Panc1 (cell line): ENCODE results near the gene ZNF350. TPM values are rescaled to one million over a fixed set of nuclear protein-coding genes. Genes with fewer than 3 reads are reported as not detected.

Experiments used
- ATAC-seq: fragments of 200-7000 bp; cut with Tn5 transposase; 2 replicates; pipeline ENCODE4 v1.9.1; 2020; ENCODE audit warnings: mild to moderate bottlenecking, moderate library complexity
- BruUV-seq: library from RNA; stranded (reverse); fragments of 400-500 nt; replicated peaks from 2 replicates; lab custom pipeline; 2021; lab: Mats Ljungman, UMichigan
- CTCF ChIA-PET: fragments of 300-600 bp; sonication (Branson Sonifier 250); formaldehyde crosslinking; loops from one replicate; lab custom pipeline; 2022; ENCODE audit warnings: antibody characterized with exemption; lab: Charles Lee
- POLR2A ChIA-PET: fragments of 300-600 bp; sonication (Branson Sonifier 250); formaldehyde crosslinking; loops from one replicate; lab custom pipeline; 2022; ENCODE audit warnings: antibody characterized with exemption; lab: Charles Lee
- DNase-seq: peaks from one replicate; pipeline ENCODE4 v3.0.0-alpha.2; 2010; ENCODE audit warnings: low read depth, low spot score
- H3K27ac ChIP-seq: 2 replicates; pipeline ENCODE4 v1.5.1; 2011; ENCODE audit warnings: mild to moderate bottlenecking, low read length, inconsistent platforms
- H3K27me3 ChIP-seq: fragments of 200-500 bp; sonication (Bioruptor generic); 2 replicates; pipeline ENCODE4 v1.6.0; 2014; ENCODE audit warnings: low read length, inconsistent platforms; ENCODE audit not compliant: control insufficient read depth, insufficient read depth
- H3K36me3 ChIP-seq: fragments of 200-500 bp; sonication (Bioruptor generic); 2 replicates; pipeline ENCODE4 v1.5.1; 2014; ENCODE audit warnings: inconsistent platforms, mild to moderate bottlenecking, low read length, moderate library complexity; ENCODE audit not compliant: control insufficient read depth, insufficient read depth
- H3K4me1 ChIP-seq: 2 replicates; pipeline ENCODE4 v1.5.1; 2011; ENCODE audit warnings: inconsistent platforms, mild to moderate bottlenecking, low read length, moderate library complexity; ENCODE audit not compliant: control insufficient read depth, insufficient read depth
- H3K4me3 ChIP-seq, 2 experiments: 2 replicates each; pipeline ENCODE4 v1.5.1; 2011 to 2012; ENCODE audit warnings: low read depth in 2 of 2, low read length in 2 of 2, mild to moderate bottlenecking in 2 of 2, inconsistent platforms in 1 of 2, moderate library complexity in 1 of 2
- H3K9me3 ChIP-seq: fragments of 200-500 bp; sonication (Bioruptor generic); 2 replicates; pipeline ENCODE4 v1.5.1; 2014; ENCODE audit warnings: low read depth, mild to moderate bottlenecking, inconsistent platforms, low read length, moderate library complexity; ENCODE audit not compliant: control insufficient read depth, insufficient read depth
- POLR2AphosphoS5 ChIP-seq: IDR thresholded peaks from 2 replicates; pipeline ENCODE4 v1.6.1; 2012; ENCODE audit warnings: mild to moderate bottlenecking, low read depth, low read length, moderate library complexity
- SIN3A ChIP-seq: IDR thresholded peaks from 2 replicates; pipeline ENCODE4 v1.6.1; 2012; ENCODE audit warnings: low read depth, mild to moderate bottlenecking, low read length, moderate library complexity, borderline replicate concordance; ENCODE audit not compliant: insufficient read depth
- TCF7L2 ChIP-seq: IDR thresholded peaks from 2 replicates; pipeline ENCODE4 v1.6.1; 2011; ENCODE audit warnings: mild to moderate bottlenecking, low read depth, low read length, inconsistent platforms
- in situ Hi-C: cut with HindIII; loops from 2 replicates; pipeline ENCODE4 v1.10.0; 2016; ENCODE audit warnings: low sequenced_read_pairs, low pct_unique_long_range_greater_than_20kb
- intact Hi-C: fragments of 100-400 bp; cut with micrococcal nuclease; formaldehyde crosslinking; loops from one replicate; pipeline ENCODE4 v1.10.0; 2022; ENCODE audit not compliant: unreplicated experiment
- total RNA-seq: library from RNA; stranded (reverse); gene quantifications from one replicate; pipeline ENCODE4 v1.2.1, GENCODE V29; 2021; ENCODE audit not compliant: unreplicated experiment
- TF ChIP-seq, protein P1 (sequence below): fragments of 450-650 bp; IDR thresholded peaks from 2 replicates; pipeline ENCODE4 v1.5.1; 2017; ENCODE audit warnings: mild to moderate bottlenecking
- TF ChIP-seq, protein P2 (sequence below), 2 experiments: IDR thresholded peaks; 2 replicates each; pipeline ENCODE4 v1.6.1; 2011 to 2012; ENCODE audit warnings: low read depth in 2 of 2, control low read depth in 1 of 2, low read length in 1 of 2, mild to moderate bottlenecking in 1 of 2, moderate library complexity in 1 of 2; ENCODE audit not compliant: insufficient read depth in 1 of 2

Gene ZNF350
- total RNA-seq, 1 experiment from 2014 or later = 5.1 TPM

DNA sequence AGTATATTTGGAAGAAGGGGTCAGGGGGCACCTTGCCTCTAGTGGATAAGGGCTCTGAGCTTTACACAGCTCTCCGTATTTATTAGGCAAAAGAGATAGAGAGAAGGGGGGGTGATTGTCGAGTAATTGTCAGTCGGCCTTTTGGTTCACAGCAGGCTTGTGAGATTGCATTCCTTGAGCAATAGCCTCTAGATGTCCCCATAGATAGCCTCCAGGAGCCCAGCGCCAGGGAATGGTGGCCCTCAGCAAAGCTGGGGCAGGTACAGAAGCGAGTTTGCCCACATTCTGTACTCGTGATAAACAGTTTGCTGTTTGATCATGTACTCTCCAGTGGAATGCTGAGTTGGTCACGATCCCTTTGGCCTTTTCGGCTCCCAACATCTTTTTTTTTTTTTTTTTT, 54.7 kb downstream of the ZNF350 start:
- POLR2A ChIA-PET = no interaction called here
- DNase-seq = no peak
- TF ChIP-seq, protein P1, sequence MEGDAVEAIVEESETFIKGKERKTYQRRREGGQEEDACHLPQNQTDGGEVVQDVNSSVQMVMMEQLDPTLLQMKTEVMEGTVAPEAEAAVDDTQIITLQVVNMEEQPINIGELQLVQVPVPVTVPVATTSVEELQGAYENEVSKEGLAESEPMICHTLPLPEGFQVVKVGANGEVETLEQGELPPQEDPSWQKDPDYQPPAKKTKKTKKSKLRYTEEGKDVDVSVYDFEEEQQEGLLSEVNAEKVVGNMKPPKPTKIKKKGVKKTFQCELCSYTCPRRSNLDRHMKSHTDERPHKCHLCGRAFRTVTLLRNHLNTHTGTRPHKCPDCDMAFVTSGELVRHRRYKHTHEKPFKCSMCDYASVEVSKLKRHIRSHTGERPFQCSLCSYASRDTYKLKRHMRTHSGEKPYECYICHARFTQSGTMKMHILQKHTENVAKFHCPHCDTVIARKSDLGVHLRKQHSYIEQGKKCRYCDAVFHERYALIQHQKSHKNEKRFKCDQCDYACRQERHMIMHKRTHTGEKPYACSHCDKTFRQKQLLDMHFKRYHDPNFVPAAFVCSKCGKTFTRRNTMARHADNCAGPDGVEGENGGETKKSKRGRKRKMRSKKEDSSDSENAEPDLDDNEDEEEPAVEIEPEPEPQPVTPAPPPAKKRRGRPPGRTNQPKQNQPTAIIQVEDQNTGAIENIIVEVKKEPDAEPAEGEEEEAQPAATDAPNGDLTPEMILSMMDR = no peak
- TF ChIP-seq TCF7L2 (no peak), SIN3A (no peak)
- TF ChIP-seq, protein P2, sequence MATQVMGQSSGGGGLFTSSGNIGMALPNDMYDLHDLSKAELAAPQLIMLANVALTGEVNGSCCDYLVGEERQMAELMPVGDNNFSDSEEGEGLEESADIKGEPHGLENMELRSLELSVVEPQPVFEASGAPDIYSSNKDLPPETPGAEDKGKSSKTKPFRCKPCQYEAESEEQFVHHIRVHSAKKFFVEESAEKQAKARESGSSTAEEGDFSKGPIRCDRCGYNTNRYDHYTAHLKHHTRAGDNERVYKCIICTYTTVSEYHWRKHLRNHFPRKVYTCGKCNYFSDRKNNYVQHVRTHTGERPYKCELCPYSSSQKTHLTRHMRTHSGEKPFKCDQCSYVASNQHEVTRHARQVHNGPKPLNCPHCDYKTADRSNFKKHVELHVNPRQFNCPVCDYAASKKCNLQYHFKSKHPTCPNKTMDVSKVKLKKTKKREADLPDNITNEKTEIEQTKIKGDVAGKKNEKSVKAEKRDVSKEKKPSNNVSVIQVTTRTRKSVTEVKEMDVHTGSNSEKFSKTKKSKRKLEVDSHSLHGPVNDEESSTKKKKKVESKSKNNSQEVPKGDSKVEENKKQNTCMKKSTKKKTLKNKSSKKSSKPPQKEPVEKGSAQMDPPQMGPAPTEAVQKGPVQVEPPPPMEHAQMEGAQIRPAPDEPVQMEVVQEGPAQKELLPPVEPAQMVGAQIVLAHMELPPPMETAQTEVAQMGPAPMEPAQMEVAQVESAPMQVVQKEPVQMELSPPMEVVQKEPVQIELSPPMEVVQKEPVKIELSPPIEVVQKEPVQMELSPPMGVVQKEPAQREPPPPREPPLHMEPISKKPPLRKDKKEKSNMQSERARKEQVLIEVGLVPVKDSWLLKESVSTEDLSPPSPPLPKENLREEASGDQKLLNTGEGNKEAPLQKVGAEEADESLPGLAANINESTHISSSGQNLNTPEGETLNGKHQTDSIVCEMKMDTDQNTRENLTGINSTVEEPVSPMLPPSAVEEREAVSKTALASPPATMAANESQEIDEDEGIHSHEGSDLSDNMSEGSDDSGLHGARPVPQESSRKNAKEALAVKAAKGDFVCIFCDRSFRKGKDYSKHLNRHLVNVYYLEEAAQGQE (IDR thresholded peaks at IDR 0.05; ENCODE audit: insufficient read depth in 1 of 2, low read depth in 2 of 2, low read length in 1 of 2) = no peak

DNA sequence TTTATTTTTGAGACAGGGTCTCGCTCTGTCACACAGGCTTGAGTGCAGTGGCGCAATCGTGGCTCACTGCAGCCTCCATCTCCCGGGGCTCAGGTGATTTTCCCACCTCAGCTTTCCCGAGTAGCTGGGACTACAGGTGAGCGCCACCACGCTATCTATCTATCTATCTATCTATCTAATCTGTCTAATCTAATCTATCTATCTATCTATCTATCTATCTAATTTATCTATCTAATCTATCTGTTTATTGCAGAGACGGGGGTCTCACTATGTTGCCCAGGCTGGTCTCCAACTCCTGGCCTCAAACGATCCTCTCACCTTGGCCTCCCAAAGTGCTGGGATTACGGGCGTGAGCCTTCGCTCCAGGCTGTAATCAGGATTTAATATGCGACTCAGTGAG, 58.8 kb downstream of the ZNF350 start:
- no peak for DNase-seq
- no peak for ATAC-seq
- Histone ChIP-seq H3K27ac (peak overlapping the region; percentile 92), H3K9me3 (peaks cover 11% of the 10 kb centered on the region; the same call in 1 of the 2 replicates), H3K27me3 (no peaks in the 10 kb centered on the region), H3K4me1 (no peaks in the 10 kb centered on the region), H3K4me3 (peak overlapping the region; percentile 64 to 80), H3K36me3 (no peaks in the 10 kb centered on the region; the same call in none of the 2 replicates)
- in situ Hi-C loops (no loop called here), intact Hi-C loops (no loop called here)
- POLR2A ChIA-PET = no interaction called here
- TF ChIP-seq SIN3A (no peak), POLR2AphosphoS5 (no peak)
- TF ChIP-seq, protein P2 (IDR thresholded peaks at IDR 0.05; ENCODE audit: insufficient read depth in 1 of 2, low read depth in 2 of 2, low read length in 1 of 2) = no peak
- CTCF ChIA-PET = no interaction called here
- no TSS peak for BruUV-seq

More for the DNA sequence above, 54.7 kb downstream of the ZNF350 start:
- Histone ChIP-seq H3K4me1 (no peaks in the 10 kb centered on the region), H3K9me3 (peaks cover 11% of the 10 kb centered on the region; the same call in 1 of the 2 replicates), H3K36me3 (no peaks in the 10 kb centered on the region; the same call in none of the 2 replicates), H3K27me3 (no peaks in the 10 kb centered on the region), H3K27ac (no peak overlapping the region), H3K4me3 (no peak overlapping the region)
- BruUV-seq = no TSS peak
- CTCF ChIA-PET = no interaction called here
- in situ Hi-C loops (no loop called here), intact Hi-C loops (no loop called here)
- no peak for ATAC-seq
